Neural progenitor cell (in vitro differentiated cells): Measurements from ENCODE around the gene TLCD3B. TPM values are rescaled to one million over a fixed set of nuclear protein-coding genes. Genes with fewer than 3 reads are reported as not detected.

Source experiments
- DNase-seq: peaks from one replicate; pipeline ENCODE4 v3.0.0-alpha.2; 2016; ENCODE audit warnings: low spot score
- H2AFZ ChIP-seq: fragments of 200-600 bp; sonication (generic); replicated peaks from 2 replicates; pipeline ENCODE4 v1.6.1; 2016; ENCODE audit warnings: antibody characterized with exemption
- H3F3A ChIP-seq: fragments of 200-600 bp; sonication (generic); 2 replicates; pipeline ENCODE4 v1.6.1; 2016; ENCODE audit warnings: antibody characterized with exemption, low read depth
- H3K27ac ChIP-seq: fragments of 200-600 bp; sonication (generic); 2 replicates; pipeline ENCODE4 v1.5.1; 2016; ENCODE audit warnings: mild to moderate bottlenecking
- H3K27me3 ChIP-seq: fragments of 200-600 bp; sonication (generic); 2 replicates; pipeline ENCODE4 v1.6.1; 2016; ENCODE audit warnings: mild to moderate bottlenecking, moderate library complexity
- H3K36me3 ChIP-seq: fragments of 200-600 bp; sonication (generic); 2 replicates; pipeline ENCODE4 v1.5.1; 2016
- H3K4me1 ChIP-seq: fragments of 200-600 bp; sonication (generic); 2 replicates; pipeline ENCODE4 v1.6.1; 2016; ENCODE audit warnings: mixed run types
- H3K4me2 ChIP-seq: fragments of 200-600 bp; sonication (generic); 2 replicates; pipeline ENCODE4 v1.6.1; 2016
- H3K4me3 ChIP-seq: fragments of 200-600 bp; sonication (generic); 2 replicates; pipeline ENCODE4 v1.5.1; 2016
- H3K79me2 ChIP-seq: fragments of 200-600 bp; sonication (generic); 2 replicates; pipeline ENCODE4 v1.6.1; 2016; ENCODE audit warnings: low read depth
- H3K9ac ChIP-seq: fragments of 200-600 bp; sonication (generic); 2 replicates; pipeline ENCODE4 v1.6.1; 2016
- H3K9me3 ChIP-seq: fragments of 200-600 bp; sonication (generic); 2 replicates; pipeline ENCODE4 v1.5.1; 2016; ENCODE audit warnings: low read depth
- H4K20me1 ChIP-seq: fragments of 200-600 bp; sonication (generic); 2 replicates; pipeline ENCODE4 v1.6.1; 2016; ENCODE audit warnings: low read depth
- H3K27ac Mint-ChIP-seq: 3 replicates; pipeline ENCODE4 v1.8.0; 2021; ENCODE audit warnings: mixed read lengths
- H3K27me3 Mint-ChIP-seq: 2 replicates; pipeline ENCODE4 v1.8.0; 2022; ENCODE audit warnings: low read depth, mild to moderate bottlenecking, inconsistent platforms, moderate library complexity, mixed read lengths; ENCODE audit not compliant: insufficient read depth
- H3K36me3 Mint-ChIP-seq: 3 replicates; pipeline ENCODE4 v1.8.0; 2021; ENCODE audit warnings: mixed read lengths
- H3K4me1 Mint-ChIP-seq: 3 replicates; pipeline ENCODE4 v1.8.0; 2021; ENCODE audit warnings: mixed read lengths
- H3K4me3 Mint-ChIP-seq: 3 replicates; pipeline ENCODE4 v1.8.0; 2021; ENCODE audit warnings: mild to moderate bottlenecking, moderate library complexity, mixed read lengths
- H3K9me3 Mint-ChIP-seq: 3 replicates; pipeline ENCODE4 v1.8.0; 2020; ENCODE audit warnings: mixed read lengths
- EZH2 ChIP-seq: fragments of 200-600 bp; sonication (generic); IDR thresholded peaks from 2 replicates; pipeline ENCODE4 v1.6.1; 2017; ENCODE audit warnings: antibody characterized with exemption, mild to moderate bottlenecking, moderate library complexity
- EZH2phosphoT487 ChIP-seq: fragments of 200-600 bp; sonication (generic); IDR thresholded peaks from 2 replicates; pipeline ENCODE4 v1.6.1; 2017; ENCODE audit warnings: antibody characterized with exemption
- total RNA-seq: library from RNA; depleted of rRNA; stranded (reverse); fragments of >200 nt; gene quantifications from 2 replicates; pipeline ENCODE4 v1.2.3, GENCODE V29; 2015; ENCODE audit warnings: low replicate concordance
- TF ChIP-seq, protein P1 (sequence below): fragments of 200-600 bp; sonication (generic); IDR thresholded peaks from 2 replicates; pipeline ENCODE4 v1.5.1; 2017; ENCODE audit warnings: antibody characterized with exemption, mild to moderate bottlenecking

The TLCD3B gene
- total RNA-seq, 1 donor from 2014 or later: 2.4 TPM

DNA sequence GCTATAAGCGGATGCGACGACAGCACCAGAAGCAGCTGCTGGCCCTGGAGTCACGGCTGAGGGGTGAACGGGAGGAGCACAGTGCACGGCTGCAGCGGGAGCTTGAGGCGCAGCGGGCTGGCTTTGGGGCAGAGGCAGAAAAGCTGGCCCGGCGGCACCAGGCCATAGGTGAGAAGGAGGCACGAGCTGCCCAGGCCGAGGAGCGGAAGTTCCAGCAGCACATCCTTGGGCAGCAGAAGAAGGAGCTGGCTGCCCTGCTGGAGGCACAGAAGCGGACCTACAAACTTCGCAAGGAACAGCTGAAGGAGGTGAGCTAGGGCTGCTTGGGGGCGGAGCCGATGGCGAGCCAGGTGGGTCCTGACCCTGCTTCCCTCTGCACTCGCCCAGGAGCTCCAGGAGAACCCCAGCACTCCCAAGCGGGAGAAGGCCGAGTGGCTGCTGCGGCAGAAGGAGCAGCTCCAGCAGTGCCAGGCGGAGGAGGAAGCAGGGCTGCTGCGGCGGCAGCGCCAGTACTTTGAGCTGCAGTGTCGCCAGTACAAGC lies 45.7 kb downstream of the TLCD3B start:
- no peak overlapping the region for H3K4me3 ChIP-seq
- no peaks in the 10 kb centered on the region for H3K27me3 Mint-ChIP-seq
- no peak for DNase-seq
- H3K36me3 Mint-ChIP-seq: peaks cover 41% of the 10 kb centered on the region
- no peaks in the 10 kb centered on the region for H4K20me1 ChIP-seq
- H3K4me2 ChIP-seq: no peak overlapping the region
- peaks cover 3% of the 10 kb centered on the region for H3K4me1 Mint-ChIP-seq
- H3K9me3 ChIP-seq: no peaks in the 10 kb centered on the region
- H3F3A ChIP-seq: no peaks in the 10 kb centered on the region
- H3K27ac ChIP-seq: no peak overlapping the region
- H3K27ac Mint-ChIP-seq: no peak overlapping the region
- no peak overlapping the region for H3K9ac ChIP-seq
- H3K9me3 Mint-ChIP-seq: no peaks in the 10 kb centered on the region
- H3K36me3 ChIP-seq: no peaks in the 10 kb centered on the region
- H3K4me3 Mint-ChIP-seq: no peak overlapping the region
- TF ChIP-seq EZH2phosphoT487: no peak
- no peak for TF ChIP-seq EZH2
- TF ChIP-seq, protein P1, sequence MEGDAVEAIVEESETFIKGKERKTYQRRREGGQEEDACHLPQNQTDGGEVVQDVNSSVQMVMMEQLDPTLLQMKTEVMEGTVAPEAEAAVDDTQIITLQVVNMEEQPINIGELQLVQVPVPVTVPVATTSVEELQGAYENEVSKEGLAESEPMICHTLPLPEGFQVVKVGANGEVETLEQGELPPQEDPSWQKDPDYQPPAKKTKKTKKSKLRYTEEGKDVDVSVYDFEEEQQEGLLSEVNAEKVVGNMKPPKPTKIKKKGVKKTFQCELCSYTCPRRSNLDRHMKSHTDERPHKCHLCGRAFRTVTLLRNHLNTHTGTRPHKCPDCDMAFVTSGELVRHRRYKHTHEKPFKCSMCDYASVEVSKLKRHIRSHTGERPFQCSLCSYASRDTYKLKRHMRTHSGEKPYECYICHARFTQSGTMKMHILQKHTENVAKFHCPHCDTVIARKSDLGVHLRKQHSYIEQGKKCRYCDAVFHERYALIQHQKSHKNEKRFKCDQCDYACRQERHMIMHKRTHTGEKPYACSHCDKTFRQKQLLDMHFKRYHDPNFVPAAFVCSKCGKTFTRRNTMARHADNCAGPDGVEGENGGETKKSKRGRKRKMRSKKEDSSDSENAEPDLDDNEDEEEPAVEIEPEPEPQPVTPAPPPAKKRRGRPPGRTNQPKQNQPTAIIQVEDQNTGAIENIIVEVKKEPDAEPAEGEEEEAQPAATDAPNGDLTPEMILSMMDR: no peak
- H3K79me2 ChIP-seq: no peaks in the 10 kb centered on the region
- no peaks in the 10 kb centered on the region for H3K4me1 ChIP-seq
- H2AFZ ChIP-seq: no peak overlapping the region
- no peaks in the 10 kb centered on the region for H3K27me3 ChIP-seq

DNA sequence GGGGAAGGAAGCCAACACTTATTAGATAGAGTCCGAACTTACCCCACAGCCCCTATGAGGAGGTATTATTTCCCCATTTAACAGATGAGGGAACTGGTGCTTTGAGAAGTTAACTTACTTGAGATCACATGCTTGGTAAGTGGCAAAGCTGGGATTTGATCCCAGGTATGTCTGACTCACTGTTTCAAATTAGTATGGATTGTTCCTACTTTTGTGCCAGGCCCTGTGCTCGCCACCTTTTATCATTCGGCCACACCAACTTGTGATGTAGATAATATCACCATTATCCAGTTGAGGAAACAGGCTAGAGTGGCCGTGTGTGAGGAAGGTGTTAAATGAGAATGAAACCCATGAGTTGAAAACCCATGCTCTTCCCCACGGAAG lies 46.3 kb downstream of the TLCD3B start:
- TF ChIP-seq EZH2 (no peak), EZH2phosphoT487 (no peak)
- TF ChIP-seq, protein P1: no peak
- Histone ChIP-seq H3K4me3 (no peak overlapping the region), H2AFZ (no peak overlapping the region), H3F3A (no peaks in the 10 kb centered on the region), H3K79me2 (no peaks in the 10 kb centered on the region), H3K27ac (no peak overlapping the region), H3K27me3 (no peaks in the 10 kb centered on the region), H3K9me3 (no peaks in the 10 kb centered on the region), H3K9ac (no peak overlapping the region), H3K4me2 (no peak overlapping the region), H3K36me3 (no peaks in the 10 kb centered on the region), H4K20me1 (no peaks in the 10 kb centered on the region), H3K4me1 (no peaks in the 10 kb centered on the region)
- Mint-ChIP-seq H3K4me3 (no peak overlapping the region), H3K27ac (no peak overlapping the region), H3K4me1 (peaks cover 3% of the 10 kb centered on the region), H3K36me3 (peaks cover 44% of the 10 kb centered on the region), H3K27me3 (no peaks in the 10 kb centered on the region), H3K9me3 (no peaks in the 10 kb centered on the region)
- DNase-seq: no peak

DNA sequence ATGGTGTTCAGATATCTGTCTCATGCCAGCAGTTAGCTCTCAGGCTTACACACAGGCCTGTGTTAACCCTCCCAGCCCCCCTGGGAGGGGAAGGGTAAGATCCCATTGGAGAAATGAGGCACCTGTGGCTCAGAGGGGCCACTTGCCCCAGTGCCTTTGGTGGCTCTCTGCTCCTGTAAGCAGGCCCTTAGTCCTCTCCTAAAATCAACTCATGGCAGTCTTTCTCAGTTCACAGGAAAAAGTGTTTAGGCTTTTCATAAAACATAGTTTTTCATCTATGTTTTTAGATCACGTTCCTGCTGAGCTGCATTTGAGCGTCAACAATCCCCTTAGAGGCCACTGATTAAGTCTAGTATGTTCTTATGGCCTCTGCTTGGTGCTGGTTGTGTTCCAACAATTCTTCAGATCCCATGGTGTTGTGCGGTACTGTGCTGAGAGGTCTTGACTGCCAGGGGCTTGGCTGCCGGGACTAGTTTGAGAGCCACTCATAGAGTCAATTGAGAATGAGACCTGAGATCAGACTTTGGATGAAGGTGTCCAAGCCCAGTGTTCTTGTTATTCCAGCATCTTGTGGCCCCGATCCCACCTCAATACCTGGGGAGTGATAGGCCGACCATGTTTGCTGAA lies 46.8 kb downstream of the TLCD3B start:
- H3K9me3 ChIP-seq: no peaks in the 10 kb centered on the region
- H3K27me3 ChIP-seq: no peaks in the 10 kb centered on the region
- no peak overlapping the region for H3K27ac Mint-ChIP-seq
- peaks cover 3% of the 10 kb centered on the region for H3K4me1 Mint-ChIP-seq
- H3K27me3 Mint-ChIP-seq: no peaks in the 10 kb centered on the region
- no peak overlapping the region for H3K4me3 ChIP-seq
- no peaks in the 10 kb centered on the region for H3K79me2 ChIP-seq
- no peaks in the 10 kb centered on the region for H3F3A ChIP-seq
- H3K36me3 ChIP-seq: no peaks in the 10 kb centered on the region
- no peak for TF ChIP-seq EZH2phosphoT487
- TF ChIP-seq EZH2: no peak
- TF ChIP-seq, protein P1: no peak
- no peak overlapping the region for H3K4me3 Mint-ChIP-seq
- H3K4me1 ChIP-seq: no peaks in the 10 kb centered on the region
- no peak for DNase-seq
- H3K27ac ChIP-seq: no peak overlapping the region
- no peak overlapping the region for H3K4me2 ChIP-seq
- no peak overlapping the region for H3K9ac ChIP-seq
- no peaks in the 10 kb centered on the region for H4K20me1 ChIP-seq
- no peak overlapping the region for H2AFZ ChIP-seq
- H3K36me3 Mint-ChIP-seq: peaks cover 48% of the 10 kb centered on the region
- no peaks in the 10 kb centered on the region for H3K9me3 Mint-ChIP-seq
